Astrocyte (in vitro differentiated cells and primary cell): ENCODE measurements around the gene FHAD1. TPM values are rescaled to one million over a fixed set of nuclear protein-coding genes. Genes with fewer than 3 reads are reported as not detected.
A peak's percentile ranks its signal among the peaks of the same experiment; 100 is the strongest.

Source experiments
- DNase-seq: peaks from one replicate; pipeline ENCODE4 v3.0.0-alpha.2; 2010; ENCODE audit warnings: low read depth
- FAIRE-seq: peaks from 2 replicates; lab custom pipeline; 2011; peaks lifted over from hg19 to GRCh38; lab: Jason Lieb, UNC
- H2AFZ ChIP-seq: 2 replicates; pipeline ENCODE4 v1.6.0; 2012; ENCODE audit warnings: low read depth, low read length, inconsistent platforms
- H3K27ac ChIP-seq: 2 replicates; pipeline ENCODE4 v1.5.1; 2011; ENCODE audit warnings: low read depth, low read length, inconsistent platforms
- H3K27me3 ChIP-seq: 2 replicates; pipeline ENCODE4 v1.6.0; 2011; ENCODE audit warnings: low read length, inconsistent platforms; ENCODE audit not compliant: insufficient read depth
- H3K36me3 ChIP-seq: 2 replicates; pipeline ENCODE4 v1.5.1; 2011; ENCODE audit warnings: low read length, inconsistent platforms; ENCODE audit not compliant: insufficient read depth
- H3K4me1 ChIP-seq: 2 replicates; pipeline ENCODE4 v1.5.1; 2011; ENCODE audit warnings: low read length, inconsistent platforms; ENCODE audit not compliant: insufficient read depth
- H3K4me2 ChIP-seq: 2 replicates; pipeline ENCODE4 v1.6.0; 2012; ENCODE audit warnings: low read length, inconsistent platforms
- H3K4me3 ChIP-seq: 2 replicates; pipeline ENCODE4 v1.5.1; 2011; ENCODE audit warnings: low read depth, mild to moderate bottlenecking, low read length, inconsistent platforms; ENCODE audit not compliant: insufficient read depth
- H3K79me2 ChIP-seq: 2 replicates; pipeline ENCODE4 v1.6.0; 2012; ENCODE audit warnings: mild to moderate bottlenecking, low read length, inconsistent platforms; ENCODE audit not compliant: insufficient read depth
- H3K9ac ChIP-seq: 2 replicates; pipeline ENCODE4 v1.6.0; 2012; ENCODE audit warnings: mild to moderate bottlenecking, low read length, inconsistent platforms
- H3K9me3 ChIP-seq: 2 replicates; pipeline ENCODE4 v1.5.1; 2012; ENCODE audit warnings: low read depth, mild to moderate bottlenecking, low read length, inconsistent platforms; ENCODE audit not compliant: insufficient read depth
- H4K20me1 ChIP-seq: 2 replicates; pipeline ENCODE4 v1.6.0; 2012; ENCODE audit warnings: low read length, inconsistent platforms; ENCODE audit not compliant: insufficient read depth
- H3K27ac Mint-ChIP-seq: one replicate; pipeline ENCODE4 v1.8.0; 2021; ENCODE audit warnings: mild to moderate bottlenecking, mixed read lengths; ENCODE audit not compliant: unreplicated experiment
- H3K27me3 Mint-ChIP-seq: one replicate; pipeline ENCODE4 v1.8.0; 2021; ENCODE audit warnings: low read depth, mixed read lengths; ENCODE audit not compliant: unreplicated experiment
- H3K36me3 Mint-ChIP-seq: one replicate; pipeline ENCODE4 v1.8.0; 2021; ENCODE audit warnings: low read depth, mixed read lengths; ENCODE audit not compliant: unreplicated experiment
- H3K4me1 Mint-ChIP-seq: one replicate; pipeline ENCODE4 v1.8.0; 2021; ENCODE audit warnings: low read depth, mixed read lengths; ENCODE audit not compliant: unreplicated experiment
- H3K4me3 Mint-ChIP-seq: one replicate; pipeline ENCODE4 v1.8.0; 2021; ENCODE audit warnings: mild to moderate bottlenecking, moderate library complexity, mixed read lengths; ENCODE audit not compliant: unreplicated experiment
- H3K9me3 Mint-ChIP-seq: one replicate; pipeline ENCODE4 v1.8.0; 2021; ENCODE audit warnings: mild to moderate bottlenecking, mixed read lengths; ENCODE audit not compliant: unreplicated experiment
- EZH2 ChIP-seq: IDR thresholded peaks from 2 replicates; pipeline ENCODE4 v1.6.1; 2012; ENCODE audit warnings: mild to moderate bottlenecking, low read length, inconsistent platforms; ENCODE audit not compliant: insufficient read depth
- total RNA-seq: library from RNA; stranded (reverse); gene quantifications from 2 replicates; pipeline ENCODE4 v1.2.1, GENCODE V29; 2021
- TF ChIP-seq, protein P1 (sequence below): IDR thresholded peaks from 2 replicates; pipeline ENCODE4 v1.5.1; 2011; ENCODE audit warnings: low read depth, mild to moderate bottlenecking, inconsistent platforms, low read length, moderate library complexity; ENCODE audit not compliant: insufficient read depth

Gene FHAD1
- total RNA-seq, 1 donor from 2014 or later: 0.25 TPM

DNA sequence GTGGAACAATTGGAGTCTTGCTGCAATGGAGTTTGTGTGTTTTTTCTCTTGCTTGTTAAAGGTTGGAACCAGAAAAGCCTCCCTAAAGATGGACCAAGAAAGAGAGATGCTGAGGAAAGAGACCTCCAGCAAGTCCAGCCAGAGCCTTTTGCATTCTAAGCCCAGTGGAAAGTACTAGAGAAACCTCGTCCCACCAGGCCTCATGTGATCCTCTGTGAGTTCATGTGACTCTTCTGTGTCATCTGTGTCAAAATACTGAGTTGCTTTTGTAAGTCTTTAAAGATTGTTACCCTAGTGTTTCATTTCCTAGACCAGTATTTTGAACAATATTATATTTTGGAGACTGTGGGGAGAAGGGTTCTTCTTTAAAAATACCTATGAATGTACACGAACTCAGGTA is 150.2 kb downstream of the FHAD1 start:
- no peaks in the 10 kb centered on the region for H3K4me1 Mint-ChIP-seq
- Histone ChIP-seq H3K79me2 (no peaks in the 10 kb centered on the region), H3K4me2 (no peak overlapping the region), H3K27me3 (no peaks in the 10 kb centered on the region), H4K20me1 (no peaks in the 10 kb centered on the region), H2AFZ (no peak overlapping the region), H3K9ac (no peak overlapping the region), H3K9me3 (no peaks in the 10 kb centered on the region), H3K4me3 (no peak overlapping the region), H3K27ac (no peak overlapping the region), H3K36me3 (no peaks in the 10 kb centered on the region), H3K4me1 (no peaks in the 10 kb centered on the region)
- peaks cover 6% of the 10 kb centered on the region for H3K9me3 Mint-ChIP-seq
- no peak for TF ChIP-seq EZH2
- TF ChIP-seq, protein P1, sequence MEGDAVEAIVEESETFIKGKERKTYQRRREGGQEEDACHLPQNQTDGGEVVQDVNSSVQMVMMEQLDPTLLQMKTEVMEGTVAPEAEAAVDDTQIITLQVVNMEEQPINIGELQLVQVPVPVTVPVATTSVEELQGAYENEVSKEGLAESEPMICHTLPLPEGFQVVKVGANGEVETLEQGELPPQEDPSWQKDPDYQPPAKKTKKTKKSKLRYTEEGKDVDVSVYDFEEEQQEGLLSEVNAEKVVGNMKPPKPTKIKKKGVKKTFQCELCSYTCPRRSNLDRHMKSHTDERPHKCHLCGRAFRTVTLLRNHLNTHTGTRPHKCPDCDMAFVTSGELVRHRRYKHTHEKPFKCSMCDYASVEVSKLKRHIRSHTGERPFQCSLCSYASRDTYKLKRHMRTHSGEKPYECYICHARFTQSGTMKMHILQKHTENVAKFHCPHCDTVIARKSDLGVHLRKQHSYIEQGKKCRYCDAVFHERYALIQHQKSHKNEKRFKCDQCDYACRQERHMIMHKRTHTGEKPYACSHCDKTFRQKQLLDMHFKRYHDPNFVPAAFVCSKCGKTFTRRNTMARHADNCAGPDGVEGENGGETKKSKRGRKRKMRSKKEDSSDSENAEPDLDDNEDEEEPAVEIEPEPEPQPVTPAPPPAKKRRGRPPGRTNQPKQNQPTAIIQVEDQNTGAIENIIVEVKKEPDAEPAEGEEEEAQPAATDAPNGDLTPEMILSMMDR: no peak
- peaks cover 22% of the 10 kb centered on the region for H3K27me3 Mint-ChIP-seq
- FAIRE-seq: no peak
- DNase-seq: no peak
- no peak overlapping the region for H3K4me3 Mint-ChIP-seq
- H3K27ac Mint-ChIP-seq: no peak overlapping the region
- H3K36me3 Mint-ChIP-seq: no peaks in the 10 kb centered on the region

DNA sequence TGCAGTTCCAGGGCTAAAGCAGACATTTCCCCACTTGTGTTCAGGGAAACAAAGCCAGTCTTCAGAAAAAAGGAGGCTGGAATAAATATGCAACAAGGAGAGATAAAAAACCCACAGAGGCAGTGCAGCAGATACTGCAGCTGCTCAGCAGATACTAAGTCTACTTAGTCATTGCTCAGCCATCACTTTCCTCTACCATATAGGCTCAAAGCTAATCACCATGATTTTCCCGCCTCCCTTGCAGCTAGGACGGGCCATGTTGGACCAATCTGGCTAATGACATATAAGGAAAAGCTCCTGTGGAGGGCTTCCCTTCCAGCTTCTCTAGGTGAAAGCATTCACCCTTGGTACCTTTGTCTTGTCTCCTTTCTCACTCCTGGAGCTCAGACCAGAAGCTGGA is 152.7 kb downstream of the FHAD1 start:
- Histone ChIP-seq H3K4me2 (no peak overlapping the region), H3K27me3 (no peaks in the 10 kb centered on the region), H3K4me3 (no peak overlapping the region), H3K79me2 (no peaks in the 10 kb centered on the region), H3K36me3 (no peaks in the 10 kb centered on the region), H2AFZ (no peak overlapping the region), H3K4me1 (no peaks in the 10 kb centered on the region), H3K27ac (no peak overlapping the region), H3K9me3 (no peaks in the 10 kb centered on the region), H3K9ac (no peak overlapping the region), H4K20me1 (no peaks in the 10 kb centered on the region)
- TF ChIP-seq, protein P1: no peak
- no peak for TF ChIP-seq EZH2
- no peak overlapping the region for H3K27ac Mint-ChIP-seq
- peak; percentile 31 for DNase-seq
- no peak overlapping the region for H3K4me3 Mint-ChIP-seq
- H3K36me3 Mint-ChIP-seq: no peaks in the 10 kb centered on the region
- peaks cover 6% of the 10 kb centered on the region for H3K9me3 Mint-ChIP-seq
- H3K4me1 Mint-ChIP-seq: no peaks in the 10 kb centered on the region
- peaks cover 13% of the 10 kb centered on the region for H3K27me3 Mint-ChIP-seq
- no peak for FAIRE-seq

DNA sequence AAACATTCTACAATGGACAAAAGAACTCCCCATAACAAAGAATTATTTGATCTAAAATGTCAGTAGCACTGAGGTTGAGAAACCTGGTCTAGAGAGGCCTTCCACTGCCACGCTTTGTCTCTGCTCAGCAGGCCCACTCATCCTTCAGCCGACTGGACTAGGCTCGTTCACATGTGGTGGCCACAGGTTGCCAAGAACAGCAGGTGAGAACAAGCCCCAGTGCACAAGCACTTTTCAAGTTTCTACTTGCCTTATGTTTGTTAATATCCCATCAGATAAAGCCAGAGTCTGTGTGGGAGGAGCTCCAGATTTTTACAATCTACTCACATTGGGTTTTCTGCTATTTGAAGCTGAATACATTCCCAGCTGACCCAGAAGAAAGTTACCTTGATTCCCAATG is 153.6 kb downstream of the FHAD1 start:
- Mint-ChIP-seq H3K36me3 (no peaks in the 10 kb centered on the region), H3K4me3 (no peak overlapping the region), H3K27me3 (peaks cover 17% of the 10 kb centered on the region), H3K27ac (no peak overlapping the region), H3K9me3 (peaks cover 6% of the 10 kb centered on the region), H3K4me1 (no peaks in the 10 kb centered on the region)
- Histone ChIP-seq H2AFZ (no peak overlapping the region), H3K9ac (no peak overlapping the region), H3K4me2 (no peak overlapping the region), H3K27ac (no peak overlapping the region), H3K4me1 (no peaks in the 10 kb centered on the region), H3K36me3 (no peaks in the 10 kb centered on the region), H3K4me3 (no peak overlapping the region), H3K27me3 (no peaks in the 10 kb centered on the region), H3K79me2 (no peaks in the 10 kb centered on the region), H3K9me3 (no peaks in the 10 kb centered on the region), H4K20me1 (no peaks in the 10 kb centered on the region)
- TF ChIP-seq, protein P1: no peak
- TF ChIP-seq EZH2: no peak
- FAIRE-seq: no peak
- no peak for DNase-seq
